ENCODE measurements around the gene FOXK2.
"Not testable (repeated sequence)": the region's sequence is repeated elsewhere in the genome, so short reads cannot be mapped to it uniquely, and the experiment has no call there.

Gene FOXK2

DNA sequence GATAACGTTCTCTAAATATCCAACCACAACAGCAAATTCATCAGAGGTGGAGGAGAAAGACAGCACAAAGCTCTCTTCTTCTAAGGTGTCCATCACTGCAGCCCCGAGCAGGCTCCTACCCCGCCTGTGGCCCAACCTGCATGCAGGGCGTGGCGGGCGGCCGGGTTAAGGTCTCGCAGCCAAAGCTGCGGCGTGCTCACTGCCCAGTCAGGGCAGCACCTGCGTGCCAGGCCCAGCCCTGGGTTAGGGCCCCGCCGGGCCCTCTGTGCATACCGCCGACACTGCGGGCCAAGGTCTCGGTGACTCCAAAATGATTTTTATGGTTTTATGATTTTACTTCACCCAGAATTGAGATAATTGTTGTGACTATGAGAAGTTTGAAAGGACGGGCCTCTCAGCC lies 57.8 kb downstream of the FOXK2 start:
- no peak overlapping the region for H3K4me3 ChIP-seq
- DNase-seq (ENCODE audit: low spot score) = no peak
- TF ChIP-seq, protein P1, sequence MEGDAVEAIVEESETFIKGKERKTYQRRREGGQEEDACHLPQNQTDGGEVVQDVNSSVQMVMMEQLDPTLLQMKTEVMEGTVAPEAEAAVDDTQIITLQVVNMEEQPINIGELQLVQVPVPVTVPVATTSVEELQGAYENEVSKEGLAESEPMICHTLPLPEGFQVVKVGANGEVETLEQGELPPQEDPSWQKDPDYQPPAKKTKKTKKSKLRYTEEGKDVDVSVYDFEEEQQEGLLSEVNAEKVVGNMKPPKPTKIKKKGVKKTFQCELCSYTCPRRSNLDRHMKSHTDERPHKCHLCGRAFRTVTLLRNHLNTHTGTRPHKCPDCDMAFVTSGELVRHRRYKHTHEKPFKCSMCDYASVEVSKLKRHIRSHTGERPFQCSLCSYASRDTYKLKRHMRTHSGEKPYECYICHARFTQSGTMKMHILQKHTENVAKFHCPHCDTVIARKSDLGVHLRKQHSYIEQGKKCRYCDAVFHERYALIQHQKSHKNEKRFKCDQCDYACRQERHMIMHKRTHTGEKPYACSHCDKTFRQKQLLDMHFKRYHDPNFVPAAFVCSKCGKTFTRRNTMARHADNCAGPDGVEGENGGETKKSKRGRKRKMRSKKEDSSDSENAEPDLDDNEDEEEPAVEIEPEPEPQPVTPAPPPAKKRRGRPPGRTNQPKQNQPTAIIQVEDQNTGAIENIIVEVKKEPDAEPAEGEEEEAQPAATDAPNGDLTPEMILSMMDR (IDR thresholded peaks at IDR 0.05) = no peak
- no peak overlapping the region for H3K27ac ChIP-seq

DNA sequence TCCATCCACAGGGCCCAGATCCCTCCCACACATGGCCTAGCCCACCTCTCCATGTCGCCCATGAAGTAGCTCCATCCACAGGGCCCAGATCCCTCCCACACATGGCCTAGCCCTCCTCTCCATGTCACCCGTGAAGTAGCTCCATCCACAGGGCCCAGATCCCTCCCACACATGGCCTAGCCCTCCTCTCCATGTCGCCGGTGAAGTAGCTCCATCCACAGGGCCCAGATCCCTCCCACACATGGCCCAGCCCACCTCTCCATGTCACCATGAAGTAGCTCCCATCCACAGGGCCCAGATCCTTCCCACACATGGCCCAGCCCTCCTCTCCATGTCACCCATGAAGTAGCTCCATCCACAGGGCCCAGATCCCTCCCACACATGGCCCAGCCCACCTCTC lies 60.4 kb downstream of the FOXK2 start:
- not testable (repeated sequence) for H3K4me3 ChIP-seq; H3K27ac ChIP-seq; DNase-seq (ENCODE audit: low spot score)

DNA sequence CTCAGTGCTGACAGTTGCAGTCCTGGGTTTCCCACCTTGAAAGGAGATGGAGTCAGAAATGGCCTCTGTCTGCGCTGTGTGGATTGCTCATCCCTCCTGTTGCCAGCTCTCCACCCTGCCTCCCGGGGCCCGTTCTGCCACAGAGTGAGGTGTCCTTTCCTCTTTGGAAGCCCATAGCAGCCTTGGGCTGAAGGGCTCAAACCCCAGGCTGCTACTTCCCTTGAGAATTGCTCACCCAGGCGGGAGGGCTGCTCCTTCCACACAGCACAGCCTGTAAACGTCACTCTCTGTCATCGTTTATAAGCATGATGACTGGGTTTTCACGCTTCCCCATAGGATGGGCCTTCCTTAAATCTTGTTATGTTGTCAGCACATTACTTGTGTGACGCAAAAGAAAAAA lies 62.7 kb downstream of the FOXK2 start:
- DNase-seq (ENCODE audit: low spot score) = no peak

DNA sequence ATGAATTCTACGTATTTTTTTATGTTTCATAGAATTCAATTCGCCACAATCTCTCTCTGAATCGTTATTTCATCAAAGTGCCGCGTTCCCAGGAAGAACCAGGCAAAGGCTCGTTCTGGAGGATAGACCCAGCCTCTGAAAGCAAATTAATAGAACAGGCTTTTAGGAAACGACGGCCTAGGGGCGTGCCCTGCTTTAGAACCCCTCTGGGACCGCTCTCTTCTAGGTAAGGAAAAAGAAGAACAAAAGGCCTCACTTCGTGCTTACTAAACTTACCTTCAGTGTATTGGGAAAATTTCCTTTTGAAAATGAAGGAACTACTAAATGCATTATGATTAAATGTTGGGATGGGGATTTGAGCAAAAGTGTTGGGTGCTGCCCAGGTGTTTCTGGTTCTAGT lies 63.2 kb downstream of the FOXK2 start:
- TF ChIP-seq, protein P1 (IDR thresholded peaks at IDR 0.05) = no peak
- H3K4me3 ChIP-seq = no peak overlapping the region
- no peak for DNase-seq (ENCODE audit: low spot score)
- H3K27ac ChIP-seq = no peak overlapping the region

More for the DNA sequence above, 62.7 kb downstream of the FOXK2 start:
- Histone ChIP-seq H3K27ac (no peak overlapping the region), H3K4me3 (no peak overlapping the region)
- TF ChIP-seq, protein P1 (IDR thresholded peaks at IDR 0.05) = no peak

DNA sequence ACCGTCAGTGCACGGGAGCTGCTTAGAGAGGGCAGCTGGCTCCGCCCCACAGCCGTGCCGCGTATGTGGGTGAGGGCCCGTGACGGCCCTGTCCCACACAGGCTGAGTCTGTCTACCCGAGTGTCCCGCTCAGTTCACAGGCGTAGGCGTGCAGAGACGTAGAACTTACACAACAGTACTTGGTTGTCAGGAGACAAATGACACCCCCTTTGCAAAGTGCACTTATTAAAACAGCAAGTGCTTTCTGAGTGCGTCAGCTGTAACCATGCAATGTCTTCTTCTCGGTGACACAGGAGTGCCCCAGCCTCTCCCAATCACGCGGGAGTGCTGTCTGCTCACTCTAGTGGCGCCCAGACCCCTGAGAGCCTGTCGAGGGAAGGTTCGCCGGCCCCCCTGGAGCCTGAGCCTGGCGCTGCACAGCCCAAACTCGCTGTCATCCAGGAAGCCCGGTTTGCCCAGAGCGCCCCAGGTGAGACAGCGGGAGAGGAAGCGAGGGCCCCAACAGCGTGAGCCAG lies 64.2 kb downstream of the FOXK2 start:
- Histone ChIP-seq H3K4me3 (no peak overlapping the region), H3K27ac (no peak overlapping the region)
- TF ChIP-seq, protein P1 (IDR thresholded peaks at IDR 0.05) = no peak
- DNase-seq (ENCODE audit: low spot score) = no peak

DNA sequence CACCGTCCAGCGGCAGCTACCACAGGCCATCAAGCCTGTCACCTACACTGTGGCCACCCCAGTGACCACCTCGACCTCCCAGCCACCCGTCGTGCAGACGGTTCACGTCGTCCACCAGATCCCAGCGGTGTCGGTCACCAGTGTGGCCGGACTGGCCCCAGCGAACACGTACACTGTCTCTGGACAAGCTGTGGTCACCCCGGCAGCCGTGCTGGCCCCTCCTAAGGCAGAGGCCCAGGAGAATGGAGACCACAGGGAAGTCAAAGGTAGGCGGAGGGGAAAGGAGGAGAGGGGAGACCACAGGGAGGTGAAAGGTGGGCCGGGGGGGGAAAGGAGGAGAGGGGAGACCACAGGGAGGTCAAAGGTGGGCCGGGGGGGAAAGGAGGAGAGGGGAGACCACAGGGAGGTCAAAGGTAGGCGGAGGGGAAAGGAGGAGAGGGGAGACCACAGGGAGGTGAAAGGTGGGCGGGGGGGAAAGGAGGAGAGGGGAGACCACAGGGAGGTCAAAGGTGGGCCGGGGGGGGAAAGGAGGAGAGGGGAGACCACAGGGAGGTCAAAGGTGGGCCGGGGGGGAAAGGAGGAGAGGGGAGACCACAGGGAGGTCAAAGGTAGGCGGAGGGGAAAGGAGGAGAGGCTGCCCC lies 66.5 kb downstream of the FOXK2 start:
- not testable (repeated sequence) for H3K27ac ChIP-seq; DNase-seq (ENCODE audit: low spot score); H3K4me3 ChIP-seq

DNA sequence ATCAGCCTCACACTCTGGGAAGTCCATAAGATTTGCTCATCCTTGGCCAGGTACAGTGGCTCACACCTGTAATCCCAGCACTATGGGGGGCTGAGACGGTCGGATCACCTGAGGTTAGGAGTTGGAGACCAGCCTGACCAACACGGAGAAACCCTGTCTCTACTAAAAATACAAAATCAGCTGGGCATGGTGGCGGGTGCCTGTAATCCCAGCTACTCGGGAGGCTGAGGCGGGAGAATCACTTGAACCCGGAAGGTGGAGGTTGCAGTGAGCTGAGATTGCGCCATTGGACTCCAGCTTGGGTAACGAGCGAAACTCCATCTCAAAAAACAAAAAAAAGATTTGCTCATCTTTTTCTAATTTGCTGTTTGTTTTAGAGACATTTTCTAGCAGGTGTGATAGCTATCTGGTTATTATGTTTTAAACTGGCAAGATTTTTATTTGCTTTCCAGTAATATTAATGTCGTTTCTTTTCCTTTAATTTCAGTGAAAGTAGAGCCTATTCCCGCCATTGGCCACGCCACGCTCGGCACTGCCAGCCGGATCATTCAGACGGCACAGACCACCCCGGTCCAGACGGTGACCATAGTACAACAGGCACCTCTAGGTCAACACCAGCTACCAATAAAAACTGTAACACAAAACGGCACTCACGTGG lies 67.2 kb downstream of the FOXK2 start:
- H3K27ac ChIP-seq = no peak overlapping the region
- TF ChIP-seq, protein P1 (IDR thresholded peaks at IDR 0.05) = no peak
- DNase-seq (ENCODE audit: low spot score) = no peak
- H3K4me3 ChIP-seq = no peak overlapping the region
